GM12878 (cell line): ENCODE data around the gene MBD3.

Experiments used
- CTCF ChIP-seq, 3 experiments: IDR thresholded peaks in 2 of 3; conservative IDR thresholded peaks in 1 of 3; 2 replicates each; pipeline ENCODE4 v1.5.1; 2011; ENCODE audit warnings: low read depth in 3 of 3, low read length in 3 of 3, mild to moderate bottlenecking in 3 of 3, control low read depth in 2 of 3, moderate library complexity in 2 of 3, inconsistent platforms in 1 of 3, mixed read lengths in 1 of 3; ENCODE audit not compliant: control insufficient read depth in 2 of 3, insufficient read depth in 1 of 3; ENCODE audit errors: extremely low read depth in 1 of 3
- LARP7 ChIP-seq: fragments of 450-650 bp; IDR thresholded peaks from 2 replicates; pipeline ENCODE4 v1.6.1; 2017; ENCODE audit warnings: mild to moderate bottlenecking
- MAX ChIP-seq: IDR thresholded peaks from 2 replicates; pipeline ENCODE4 v1.6.1; 2012; ENCODE audit warnings: low read depth, low read length, improper control_type of control experiment

GRCh38 chr19:1574354-1575136 is 18.1 kb downstream of the MBD3 start:
- TF ChIP-seq MAX, result no peak
- no peak for TF ChIP-seq LARP7
- TF ChIP-seq CTCF (IDR thresholded peaks at IDR 0.05 in 2 of 3, conservative IDR thresholded peaks at IDR 0.05 in 1 of 3; ENCODE audit: control insufficient read depth in 2 of 3, extremely low read depth in 1 of 3, insufficient read depth in 1 of 3, low read depth in 3 of 3, low read length in 3 of 3), result no peak
